Loucy (cell line): ENCODE data around the gene EPB41L1.

Source experiments
- CTCF ChIP-seq: fragments of 200-600 bp; sonication (generic); conservative IDR thresholded peaks from 2 replicates; pipeline ENCODE4 v1.5.1; 2014; ENCODE audit warnings: mild to moderate bottlenecking, antibody characterized with exemption, low read length
- EZH2phosphoT487 ChIP-seq: fragments of 200-600 bp; IDR thresholded peaks from 2 replicates; pipeline ENCODE4 v1.6.1; 2018; ENCODE audit warnings: antibody characterized with exemption, mild to moderate bottlenecking, moderate library complexity, borderline replicate concordance

GRCh38 chr20:36274181-36274841 lies 119.8 kb downstream of the EPB41L1 start:
- TF ChIP-seq CTCF (no peak), EZH2phosphoT487 (no peak)
